GM19468 (cell line): Measurements from ENCODE around the gene CDKL1.
"Not testable (repeated sequence)": the region's sequence is repeated elsewhere in the genome, so short reads cannot be mapped to it uniquely, and the experiment has no call there.

Experiments
- ATAC-seq: cut with Tn5 transposase; IDR thresholded peaks from one replicate; pipeline ENCODE4 v1.9.1; 2021; ENCODE audit warnings: mild to moderate bottlenecking, moderate library complexity, moderate number of reproducible peaks; ENCODE audit not compliant: unreplicated experiment; ENCODE audit errors: extremely low read depth

CDKL1 gene

GRCh38 chr14:50335989-50336824, 60.5 kb downstream of the CDKL1 start:
- ATAC-seq, result no peak

GRCh38 chr14:50335389-50335788, 61.3 kb downstream of the CDKL1 start:
- no peak for ATAC-seq

- no peak for ATAC-seq
These were observed 62.5 kb downstream of the CDKL1 start for GRCh38 chr14:50334211-50334610.

- no peak for ATAC-seq
These were observed 63.6 kb downstream of the CDKL1 start for GRCh38 chr14:50333014-50333509.

GRCh38 chr14:50331596-50331995, 65.1 kb downstream of the CDKL1 start:
- no peak for ATAC-seq

GRCh38 chr14:50321009-50321660, 75.5 kb downstream of the CDKL1 start:
- ATAC-seq, result peak; percentile 72

- ATAC-seq, result no peak
These were observed 76.4 kb downstream of the CDKL1 start for GRCh38 chr14:50320283-50320682.

GRCh38 chr14:50319721-50320120, 77.0 kb downstream of the CDKL1 start:
- ATAC-seq, result no peak

- no peak for ATAC-seq
These were observed 77.4 kb downstream of the CDKL1 start for GRCh38 chr14:50319293-50319692.

- no peak for ATAC-seq
These were observed 78.6 kb downstream of the CDKL1 start for GRCh38 chr14:50318031-50318626.

GRCh38 chr14:50314098-50314497, 82.6 kb downstream of the CDKL1 start:
- ATAC-seq, result not testable (repeated sequence)

GRCh38 chr14:50312734-50313054, 84.0 kb downstream of the CDKL1 start:
- ATAC-seq, result no peak

- peak; percentile 82 for ATAC-seq
These were observed 84.5 kb downstream of the CDKL1 start, which contains the start of the genes DMAC2L and L2HGDH for GRCh38 chr14:50311972-50312733. TSS of gene DMAC2L (plus strand) at chr14:50312324. CDS start at chr14:50321488, 9,164 bp downstream. TSS of gene L2HGDH (minus strand) at chr14:50312229. CDS start at chr14:50312150, 79 bp downstream.

GRCh38 chr14:50311337-50311971, 85.2 kb downstream of the CDKL1 start:
- no peak for ATAC-seq

- no peak for ATAC-seq
These were observed 86.2 kb downstream of the CDKL1 start for GRCh38 chr14:50310445-50310844.

GRCh38 chr14:50308363-50308915, 88.2 kb downstream of the CDKL1 start:
- no peak for ATAC-seq

- ATAC-seq, result no peak
These were observed 92.8 kb downstream of the CDKL1 start for GRCh38 chr14:50303744-50304471.

GRCh38 chr14:50301914-50302313, 94.8 kb downstream of the CDKL1 start:
- no peak for ATAC-seq

GRCh38 chr14:50299585-50299984, 97.1 kb downstream of the CDKL1 start:
- ATAC-seq, result no peak
